ENCODE data around the gene BNC1.

Gene BNC1, protein sequence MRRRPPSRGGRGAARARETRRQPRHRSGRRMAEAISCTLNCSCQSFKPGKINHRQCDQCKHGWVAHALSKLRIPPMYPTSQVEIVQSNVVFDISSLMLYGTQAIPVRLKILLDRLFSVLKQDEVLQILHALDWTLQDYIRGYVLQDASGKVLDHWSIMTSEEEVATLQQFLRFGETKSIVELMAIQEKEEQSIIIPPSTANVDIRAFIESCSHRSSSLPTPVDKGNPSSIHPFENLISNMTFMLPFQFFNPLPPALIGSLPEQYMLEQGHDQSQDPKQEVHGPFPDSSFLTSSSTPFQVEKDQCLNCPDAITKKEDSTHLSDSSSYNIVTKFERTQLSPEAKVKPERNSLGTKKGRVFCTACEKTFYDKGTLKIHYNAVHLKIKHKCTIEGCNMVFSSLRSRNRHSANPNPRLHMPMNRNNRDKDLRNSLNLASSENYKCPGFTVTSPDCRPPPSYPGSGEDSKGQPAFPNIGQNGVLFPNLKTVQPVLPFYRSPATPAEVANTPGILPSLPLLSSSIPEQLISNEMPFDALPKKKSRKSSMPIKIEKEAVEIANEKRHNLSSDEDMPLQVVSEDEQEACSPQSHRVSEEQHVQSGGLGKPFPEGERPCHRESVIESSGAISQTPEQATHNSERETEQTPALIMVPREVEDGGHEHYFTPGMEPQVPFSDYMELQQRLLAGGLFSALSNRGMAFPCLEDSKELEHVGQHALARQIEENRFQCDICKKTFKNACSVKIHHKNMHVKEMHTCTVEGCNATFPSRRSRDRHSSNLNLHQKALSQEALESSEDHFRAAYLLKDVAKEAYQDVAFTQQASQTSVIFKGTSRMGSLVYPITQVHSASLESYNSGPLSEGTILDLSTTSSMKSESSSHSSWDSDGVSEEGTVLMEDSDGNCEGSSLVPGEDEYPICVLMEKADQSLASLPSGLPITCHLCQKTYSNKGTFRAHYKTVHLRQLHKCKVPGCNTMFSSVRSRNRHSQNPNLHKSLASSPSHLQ

GRCh38 chr15:83284559-83285283, at the start of gene BNC1:
Gene BNC1 (minus strand): TSS chr15:83284664. CDS start chr15:83284628, 36 bp downstream.
- DNase-seq (peak in 1 of 2 donors; percentile 9), ATAC-seq (peak; percentile 39)
- Mint-ChIP-seq H3K27me3 (peaks cover 92% of the 10 kb centered on the region), H3K27ac (no peak within 1 kb of the TSS), H3K9me3 (no peaks in the 10 kb centered on the region), H3K4me3 (peak within 1 kb of the TSS; percentile 75 to 77), H3K4me1 (peaks cover 13% of the 10 kb centered on the region)

GRCh38 chr15:83327041-83327440, 42.6 kb upstream of the BNC1 start:
- H3K4me1 Mint-ChIP-seq = no peaks in the 10 kb centered on the region
- ATAC-seq = no peak
- peaks cover 11% of the 10 kb centered on the region for H3K27me3 Mint-ChIP-seq
- no peak for DNase-seq
- no peaks in the 10 kb centered on the region for H3K9me3 Mint-ChIP-seq
- no peak overlapping the region for H3K27ac Mint-ChIP-seq
- H3K4me3 Mint-ChIP-seq = no peak overlapping the region

GRCh38 chr15:83324799-83325198, 40.3 kb upstream of the BNC1 start:
- Mint-ChIP-seq H3K9me3 (no peaks in the 10 kb centered on the region), H3K4me3 (no peak overlapping the region), H3K27ac (no peak overlapping the region), H3K4me1 (no peaks in the 10 kb centered on the region), H3K27me3 (peaks cover 11% of the 10 kb centered on the region)
- DNase-seq = no peak
- ATAC-seq = no peak

- Mint-ChIP-seq H3K27me3 (peaks cover 20% of the 10 kb centered on the region), H3K4me1 (no peaks in the 10 kb centered on the region)
Measured at GRCh38 chr15:83323296-83323711, 38.8 kb upstream of the BNC1 start.

DNA sequence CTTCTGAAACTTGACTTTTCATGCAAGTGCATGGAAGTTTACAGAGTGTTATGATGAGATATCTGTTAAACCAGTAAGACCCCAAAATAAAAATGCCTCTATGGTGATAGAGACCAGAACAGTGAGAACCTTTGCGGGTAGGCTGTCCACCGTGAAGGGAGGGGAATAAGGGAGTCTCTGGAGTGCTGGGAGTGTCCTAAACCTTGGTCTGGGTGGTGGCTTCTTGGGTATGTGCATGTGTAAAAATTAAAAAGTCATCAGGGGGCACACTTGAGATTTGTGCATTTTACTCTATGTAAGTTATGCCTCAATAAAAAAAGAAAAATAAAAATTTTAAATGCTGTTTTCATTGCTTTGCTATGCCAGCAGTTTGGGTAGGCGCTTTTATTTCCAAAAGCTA, 38.2 kb upstream of the BNC1 start:
- peaks cover 25% of the 10 kb centered on the region for H3K27me3 Mint-ChIP-seq
- ATAC-seq = no peak
- no peak overlapping the region for H3K27ac Mint-ChIP-seq
- H3K4me1 Mint-ChIP-seq = no peaks in the 10 kb centered on the region
- DNase-seq = no peak
- no peak overlapping the region for H3K4me3 Mint-ChIP-seq
- no peaks in the 10 kb centered on the region for H3K9me3 Mint-ChIP-seq

More at GRCh38 chr15:83323296-83323711, 38.8 kb upstream of the BNC1 start:
- Mint-ChIP-seq H3K9me3 (no peaks in the 10 kb centered on the region), H3K27ac (no peak overlapping the region), H3K4me3 (no peak overlapping the region)
- DNase-seq (no peak), ATAC-seq (no peak)

GRCh38 chr15:83322061-83322460, 37.6 kb upstream of the BNC1 start:
- Mint-ChIP-seq H3K27me3 (peaks cover 22% of the 10 kb centered on the region), H3K4me3 (no peak overlapping the region), H3K9me3 (no peaks in the 10 kb centered on the region), H3K27ac (no peak overlapping the region), H3K4me1 (no peaks in the 10 kb centered on the region)
- DNase-seq (no peak), ATAC-seq (no peak)

- Mint-ChIP-seq H3K27ac (no peak overlapping the region), H3K27me3 (peaks cover 19% of the 10 kb centered on the region), H3K9me3 (no peaks in the 10 kb centered on the region), H3K4me1 (no peaks in the 10 kb centered on the region), H3K4me3 (no peak overlapping the region)
- ATAC-seq = no peak
- DNase-seq = no peak
Measured at GRCh38 chr15:83320844-83321243, 36.4 kb upstream of the BNC1 start.

GRCh38 chr15:83320404-83320803, 35.9 kb upstream of the BNC1 start:
- ATAC-seq (no peak), DNase-seq (no peak)
- Mint-ChIP-seq H3K27ac (no peak overlapping the region), H3K27me3 (peaks cover 19% of the 10 kb centered on the region), H3K4me3 (no peak overlapping the region), H3K4me1 (no peaks in the 10 kb centered on the region), H3K9me3 (no peaks in the 10 kb centered on the region)

DNA sequence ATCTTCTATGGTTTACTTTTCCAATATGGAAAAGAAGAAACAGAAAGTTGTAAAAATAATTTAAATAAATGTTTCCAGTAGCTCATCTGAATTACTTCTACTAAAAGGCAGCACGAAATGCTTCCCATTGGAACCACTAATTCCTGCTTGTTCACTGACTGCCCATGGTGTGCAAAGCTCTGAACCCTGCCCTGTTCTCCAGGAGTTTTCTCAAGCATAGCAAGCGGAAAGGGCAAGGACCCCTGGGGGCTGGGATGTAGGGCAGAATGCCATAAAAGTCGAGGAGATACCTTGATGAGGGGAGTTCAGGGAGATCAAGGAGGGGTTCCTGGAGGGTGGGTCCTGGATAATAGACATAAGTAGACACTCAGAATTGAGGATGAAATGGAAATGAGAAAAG, 35.3 kb upstream of the BNC1 start:
- no peak overlapping the region for H3K4me3 Mint-ChIP-seq
- H3K27ac Mint-ChIP-seq = no peak overlapping the region
- ATAC-seq (no peak), DNase-seq (no peak)
- H3K27me3 Mint-ChIP-seq = peaks cover 19% of the 10 kb centered on the region
- no peaks in the 10 kb centered on the region for H3K4me1 Mint-ChIP-seq
- H3K9me3 Mint-ChIP-seq = no peaks in the 10 kb centered on the region

- no peak overlapping the region for H3K27ac Mint-ChIP-seq
- H3K27me3 Mint-ChIP-seq = peaks cover 19% of the 10 kb centered on the region
- ATAC-seq = no peak
- no peaks in the 10 kb centered on the region for H3K4me1 Mint-ChIP-seq
- no peak for DNase-seq
- no peak overlapping the region for H3K4me3 Mint-ChIP-seq
- no peaks in the 10 kb centered on the region for H3K9me3 Mint-ChIP-seq
Measured at GRCh38 chr15:83318861-83319415, 34.5 kb upstream of the BNC1 start.

GRCh38 chr15:83318036-83318435, 33.6 kb upstream of the BNC1 start:
- ATAC-seq (no peak), DNase-seq (no peak)
- Mint-ChIP-seq H3K4me3 (no peak overlapping the region), H3K27ac (no peak overlapping the region), H3K9me3 (no peaks in the 10 kb centered on the region), H3K27me3 (peaks cover 19% of the 10 kb centered on the region), H3K4me1 (no peaks in the 10 kb centered on the region)

DNA sequence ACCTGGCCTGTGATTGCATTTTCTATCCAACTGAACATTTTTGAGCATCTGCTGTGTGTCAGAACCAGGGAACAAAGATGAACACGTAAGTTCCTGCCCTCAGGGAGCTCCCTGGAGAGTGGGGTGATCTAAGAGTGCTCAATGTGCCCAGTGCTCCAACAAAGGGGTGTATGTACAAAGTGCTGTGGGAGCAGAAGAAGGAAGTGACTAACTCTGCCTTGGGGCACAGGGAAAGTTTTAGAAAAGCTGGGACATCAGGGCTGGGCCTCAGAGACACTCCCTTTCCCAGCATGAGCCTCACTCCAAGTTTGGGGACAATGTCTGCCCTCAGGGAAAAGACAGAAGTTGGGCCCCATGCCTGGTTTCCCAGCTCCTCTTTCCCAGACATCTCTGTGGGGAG, 27.6 kb upstream of the BNC1 start:
- H3K27ac Mint-ChIP-seq = no peak overlapping the region

DNA sequence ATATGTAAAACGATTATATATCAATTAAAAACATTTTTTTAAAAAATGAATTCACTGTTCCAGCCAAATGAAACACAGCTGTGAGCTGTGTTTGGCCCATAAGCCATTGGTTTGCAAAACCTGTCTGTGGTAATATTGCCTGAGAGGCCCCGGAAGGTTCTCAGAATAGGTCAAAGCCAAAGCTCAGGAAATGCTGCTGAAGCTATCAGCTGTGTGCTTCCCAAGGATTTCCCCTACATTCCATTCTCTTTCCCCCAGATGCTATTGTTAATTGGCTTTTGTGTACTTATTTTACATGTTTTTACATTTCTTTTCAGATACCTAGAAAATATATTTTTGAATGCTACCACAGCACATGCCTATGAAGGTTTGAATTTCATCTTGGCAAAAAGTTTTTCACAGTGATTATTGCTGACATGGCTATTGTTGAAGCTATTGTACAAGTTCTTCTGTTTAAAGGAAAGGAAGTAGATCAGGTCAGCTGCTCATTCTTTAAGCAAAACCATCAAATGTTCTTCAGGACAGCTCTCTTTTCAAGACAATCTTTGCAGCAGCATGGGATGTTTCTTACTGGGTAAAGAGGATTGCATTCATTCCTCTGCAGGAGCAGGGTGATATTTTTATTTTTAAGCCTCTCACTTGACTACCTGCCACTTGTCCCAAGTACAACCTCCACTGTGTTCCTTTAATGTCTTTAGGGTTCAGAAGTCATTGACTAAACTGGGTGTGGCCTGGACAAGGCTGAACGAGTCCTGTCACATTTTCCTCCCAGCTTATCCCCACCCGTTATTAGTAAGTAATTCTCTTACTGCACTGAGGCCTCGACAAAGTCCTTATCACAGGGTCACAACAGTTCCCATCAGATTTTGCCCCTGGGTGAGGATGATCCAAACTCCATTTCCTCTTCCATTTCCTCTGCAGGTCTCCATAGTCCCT, 26.3 kb upstream of the BNC1 start:
- H3K4me1 Mint-ChIP-seq = no peaks in the 10 kb centered on the region
- no peak overlapping the region for H3K4me3 Mint-ChIP-seq
- H3K9me3 Mint-ChIP-seq = no peaks in the 10 kb centered on the region
- ATAC-seq = no peak
- DNase-seq = no peak
- no peak overlapping the region for H3K27ac Mint-ChIP-seq
- H3K27me3 Mint-ChIP-seq = peaks cover 26% of the 10 kb centered on the region

More for the DNA sequence above, 27.6 kb upstream of the BNC1 start:
- no peak for ATAC-seq
- H3K9me3 Mint-ChIP-seq = no peaks in the 10 kb centered on the region
- no peaks in the 10 kb centered on the region for H3K4me1 Mint-ChIP-seq
- H3K4me3 Mint-ChIP-seq = no peak overlapping the region
- H3K27me3 Mint-ChIP-seq = peaks cover 22% of the 10 kb centered on the region
- no peak for DNase-seq

DNA sequence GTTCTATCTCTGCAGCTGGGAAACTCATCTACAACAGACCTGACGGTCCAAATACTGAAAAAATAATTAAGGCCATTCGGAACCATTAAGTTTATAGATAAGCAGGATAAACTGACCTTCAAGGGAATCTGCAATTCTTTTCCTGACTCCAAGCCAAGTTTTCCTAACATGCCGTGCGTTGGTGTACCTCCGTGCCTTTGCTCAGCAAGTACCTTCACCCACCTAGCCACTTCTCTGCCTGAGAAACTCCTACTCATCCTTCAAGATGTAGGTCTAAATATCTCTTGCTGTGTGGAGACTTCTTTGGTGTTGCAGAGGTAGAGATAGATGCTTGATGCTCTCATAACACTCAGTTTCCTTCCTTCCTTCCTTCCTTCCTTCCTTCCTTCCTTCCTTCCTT, 24.2 kb upstream of the BNC1 start:
- no peak for ATAC-seq
- no peaks in the 10 kb centered on the region for H3K4me1 Mint-ChIP-seq
- peaks cover 39% of the 10 kb centered on the region for H3K27me3 Mint-ChIP-seq
- H3K4me3 Mint-ChIP-seq = no peak overlapping the region
- no peak for DNase-seq
- H3K27ac Mint-ChIP-seq = no peak overlapping the region
- no peaks in the 10 kb centered on the region for H3K9me3 Mint-ChIP-seq

All from stimulated activated naive CD8-positive, alpha-beta T cell treated with anti-CD3 and anti-CD28 coated beads, Interleukin-15, amount 100 ng/mL, for 72 hours (primary cell).